Measurements from ENCODE around the gene SYTL3. TPM values are rescaled to one million over a fixed set of nuclear protein-coding genes. Genes with fewer than 3 reads are reported as not detected.

The SYTL3 gene
- total and polyA plus RNA-seq, 10 donors = 5.9 to 48.3 (median 17.9) TPM

DNA sequence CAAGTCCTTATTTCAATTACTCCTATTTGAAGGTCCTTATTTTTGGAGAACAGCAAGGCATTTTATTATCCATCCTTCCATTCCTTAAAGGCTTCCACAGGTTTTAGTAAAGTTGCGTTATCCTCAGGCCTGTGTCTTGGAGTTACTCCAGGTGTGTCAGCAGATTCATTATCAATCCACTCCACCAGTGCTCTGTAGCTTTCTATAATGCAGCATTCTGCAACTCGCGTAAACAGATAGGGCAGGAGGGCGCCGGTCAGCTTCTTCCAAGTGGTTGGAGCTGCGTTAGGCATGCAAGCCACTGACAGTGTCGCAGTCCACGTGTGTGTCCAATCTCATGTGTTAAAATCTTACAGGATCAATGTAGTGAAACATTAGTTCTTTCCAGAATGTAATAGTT is 75.8 kb downstream of the SYTL3 start:
- H3K27me3 ChIP-seq (replicated peaks in 1 of 7) = no peaks in the 10 kb centered on the region
- 91 to 98% (median 95%) methylated on average over 8 of the region's 8 CpGs for WGBS, 5 donors
- H3K9me3 ChIP-seq = peaks cover 0 to 10% (median 6%) of the 10 kb centered on the region in 8 donors
- H3K36me3 ChIP-seq = peaks cover 0 to 63% (median 12%) of the 10 kb centered on the region in 6 donors
- no peak for TF ChIP-seq POLR2AphosphoS5 (IDR thresholded peaks at IDR 0.05)
- no peak for TF ChIP-seq POLR2A (IDR thresholded peaks at IDR 0.05)
- TF ChIP-seq, protein P1, sequence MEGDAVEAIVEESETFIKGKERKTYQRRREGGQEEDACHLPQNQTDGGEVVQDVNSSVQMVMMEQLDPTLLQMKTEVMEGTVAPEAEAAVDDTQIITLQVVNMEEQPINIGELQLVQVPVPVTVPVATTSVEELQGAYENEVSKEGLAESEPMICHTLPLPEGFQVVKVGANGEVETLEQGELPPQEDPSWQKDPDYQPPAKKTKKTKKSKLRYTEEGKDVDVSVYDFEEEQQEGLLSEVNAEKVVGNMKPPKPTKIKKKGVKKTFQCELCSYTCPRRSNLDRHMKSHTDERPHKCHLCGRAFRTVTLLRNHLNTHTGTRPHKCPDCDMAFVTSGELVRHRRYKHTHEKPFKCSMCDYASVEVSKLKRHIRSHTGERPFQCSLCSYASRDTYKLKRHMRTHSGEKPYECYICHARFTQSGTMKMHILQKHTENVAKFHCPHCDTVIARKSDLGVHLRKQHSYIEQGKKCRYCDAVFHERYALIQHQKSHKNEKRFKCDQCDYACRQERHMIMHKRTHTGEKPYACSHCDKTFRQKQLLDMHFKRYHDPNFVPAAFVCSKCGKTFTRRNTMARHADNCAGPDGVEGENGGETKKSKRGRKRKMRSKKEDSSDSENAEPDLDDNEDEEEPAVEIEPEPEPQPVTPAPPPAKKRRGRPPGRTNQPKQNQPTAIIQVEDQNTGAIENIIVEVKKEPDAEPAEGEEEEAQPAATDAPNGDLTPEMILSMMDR (IDR thresholded peaks at IDR 0.05 in 8 of 11, conservative IDR thresholded peaks at IDR 0.05 in 3 of 11) = no peak
- H3K27ac ChIP-seq = no peak overlapping the region
- no peak for DNase-seq
- H3K4me1 ChIP-seq = peaks cover 0 to 18% (median 10%) of the 10 kb centered on the region in 6 donors
- no peak overlapping the region for H3K4me3 ChIP-seq
- intact Hi-C loops (cut with DNase I; ENCODE audit: low total_unique reads) = loop anchor here (10.0 kb wide), 1 partner anchor 59 kb away; no protein-coding TSS in a partner anchor

DNA sequence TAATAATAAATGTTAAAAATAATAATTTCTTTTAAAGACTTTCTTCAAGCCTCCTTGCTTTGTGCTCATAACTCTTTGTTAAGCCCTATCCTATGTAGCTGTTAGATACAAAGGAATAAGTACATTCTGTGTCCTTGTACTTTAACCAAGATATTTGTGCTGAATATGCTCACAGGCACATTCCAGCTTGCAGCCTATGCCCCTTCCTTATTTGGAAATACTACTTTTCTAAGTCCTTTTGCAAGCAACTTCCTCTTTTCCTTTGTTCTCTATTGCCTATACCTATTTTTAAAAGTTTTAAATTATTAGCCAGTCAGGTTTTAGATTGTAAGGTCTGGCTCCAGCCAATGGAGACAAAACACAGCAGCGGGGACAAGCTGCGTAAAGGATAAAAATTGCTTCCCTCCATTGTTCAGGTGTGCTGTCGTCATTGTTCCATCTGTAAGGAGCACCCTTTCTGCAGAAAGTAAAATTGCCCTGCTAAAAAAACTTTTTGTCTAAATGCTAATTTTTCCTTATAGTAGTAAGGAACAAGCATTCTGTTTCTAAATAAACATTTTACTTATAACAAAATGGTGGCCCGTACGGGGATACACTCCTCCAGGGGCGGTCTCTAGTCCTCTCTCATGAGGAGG is 80.2 kb downstream of the SYTL3 start:
- WGBS, 5 donors = 95 to 98% (median 96%) methylated on average over 6 of the region's 6 CpGs

DNA sequence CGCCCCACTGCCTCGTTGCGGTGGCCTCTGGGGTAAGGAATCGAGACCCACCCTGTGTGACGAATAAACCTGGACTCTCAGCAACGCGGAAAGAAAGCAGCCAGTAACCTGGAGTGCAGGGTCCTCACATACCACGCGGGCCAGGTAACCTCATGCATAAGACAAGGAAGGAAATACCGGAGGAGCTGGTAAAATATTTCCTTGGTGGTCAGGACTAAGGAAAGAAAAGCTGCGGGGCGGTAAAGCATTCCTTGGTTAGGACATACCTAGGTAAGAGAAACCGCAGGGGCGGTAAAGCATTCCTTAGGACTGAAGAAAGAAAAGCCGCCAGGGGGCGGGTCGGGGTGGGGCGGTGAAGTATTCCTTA is 80.7 kb downstream of the SYTL3 start:
- H3K27ac ChIP-seq = no peak overlapping the region
- intact Hi-C loops (cut with DNase I; ENCODE audit: low total_unique reads) = no loop called here
- peaks cover 0 to 94% (median 12%) of the 10 kb centered on the region in 6 donors for H3K36me3 ChIP-seq
- no peaks in the 10 kb centered on the region for H3K27me3 ChIP-seq (replicated peaks in 1 of 7)
- H3K4me3 ChIP-seq = no peak overlapping the region
- no peaks in the 10 kb centered on the region for H3K4me1 ChIP-seq
- TF ChIP-seq POLR2A (IDR thresholded peaks at IDR 0.05) = no peak
- no peak for TF ChIP-seq POLR2AphosphoS5 (IDR thresholded peaks at IDR 0.05)
- TF ChIP-seq, protein P1 (IDR thresholded peaks at IDR 0.05 in 8 of 11, conservative IDR thresholded peaks at IDR 0.05 in 3 of 11) = no peak
- H3K9me3 ChIP-seq = peaks cover 0 to 33% (median 21%) of the 10 kb centered on the region in 8 donors
- no peak for DNase-seq
- 95 to 97% (median 96%) methylated on average over 18 of the region's 18 CpGs for WGBS, 5 donors

More for the DNA sequence above, 80.2 kb downstream of the SYTL3 start:
- Histone ChIP-seq H3K4me1 (no peaks in the 10 kb centered on the region), H3K27me3 (replicated peaks in 1 of 7) (no peaks in the 10 kb centered on the region), H3K9me3 (peaks cover 0 to 33% (median 21%) of the 10 kb centered on the region in 8 donors), H3K36me3 (peaks cover 0 to 93% (median 12%) of the 10 kb centered on the region in 6 donors), H3K4me3 (no peak overlapping the region), H3K27ac (no peak overlapping the region)
- TF ChIP-seq POLR2AphosphoS5 (IDR thresholded peaks at IDR 0.05) (no peak), POLR2A (IDR thresholded peaks at IDR 0.05) (no peak)
- TF ChIP-seq, protein P1 (IDR thresholded peaks at IDR 0.05 in 8 of 11, conservative IDR thresholded peaks at IDR 0.05 in 3 of 11) = no peak
- intact Hi-C loops (cut with DNase I; ENCODE audit: low total_unique reads) = loop anchor here (10.0 kb wide), 1 partner anchor 55 kb away; no protein-coding TSS in a partner anchor
- DNase-seq = no peak

DNA sequence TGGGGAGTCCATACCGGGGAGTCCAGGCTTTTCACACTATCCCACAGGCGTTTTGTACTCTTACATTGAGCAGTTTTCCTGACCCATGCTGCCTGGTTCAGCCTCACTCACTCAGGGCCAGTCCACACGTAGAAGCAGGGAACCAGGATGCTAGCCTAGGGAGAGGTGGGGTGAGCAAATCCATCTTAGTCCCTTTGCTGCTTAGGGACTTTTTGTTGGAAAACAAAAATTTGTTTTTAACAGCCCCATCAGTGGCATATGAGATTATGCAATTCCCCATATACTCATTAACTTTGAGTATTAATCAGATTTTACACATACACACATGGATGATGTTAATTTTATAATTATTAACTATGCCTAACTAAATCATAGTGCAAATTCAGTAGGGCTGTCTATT is 85.2 kb downstream of the SYTL3 start:
- TF ChIP-seq POLR2A (IDR thresholded peaks at IDR 0.05) (no peak), POLR2AphosphoS5 (IDR thresholded peaks at IDR 0.05) (no peak)
- TF ChIP-seq, protein P1 (IDR thresholded peaks at IDR 0.05 in 8 of 11, conservative IDR thresholded peaks at IDR 0.05 in 3 of 11) = no peak
- Histone ChIP-seq H3K27me3 (replicated peaks in 1 of 7) (no peaks in the 10 kb centered on the region), H3K4me3 (no peak overlapping the region), H3K36me3 (peaks cover 0 to 80% (median 4%) of the 10 kb centered on the region in 6 donors), H3K27ac (no peak overlapping the region), H3K9me3 (peaks cover 0 to 46% (median 36%) of the 10 kb centered on the region in 8 donors), H3K4me1 (peaks cover 0 to 4% (median 0%) of the 10 kb centered on the region in 6 donors)
- intact Hi-C loops (cut with DNase I; ENCODE audit: low total_unique reads) = no loop called here
- 82 to 92% (median 89%) methylated on average over 3 of the region's 3 CpGs for WGBS, 5 donors
- no peak for DNase-seq

Measured in spleen (tissue), 11 donors.